ENCODE data around the gene ADAMTS17. TPM values are rescaled to one million over a fixed set of nuclear protein-coding genes. Genes with fewer than 3 reads are reported as not detected.
"Not testable (repeated sequence)": the region's sequence is repeated elsewhere in the genome, so short reads cannot be mapped to it uniquely, and the experiment has no call there.

The ADAMTS17 gene
- total RNA-seq, 1 experiment from 2014 or later = 1.8 TPM

DNA sequence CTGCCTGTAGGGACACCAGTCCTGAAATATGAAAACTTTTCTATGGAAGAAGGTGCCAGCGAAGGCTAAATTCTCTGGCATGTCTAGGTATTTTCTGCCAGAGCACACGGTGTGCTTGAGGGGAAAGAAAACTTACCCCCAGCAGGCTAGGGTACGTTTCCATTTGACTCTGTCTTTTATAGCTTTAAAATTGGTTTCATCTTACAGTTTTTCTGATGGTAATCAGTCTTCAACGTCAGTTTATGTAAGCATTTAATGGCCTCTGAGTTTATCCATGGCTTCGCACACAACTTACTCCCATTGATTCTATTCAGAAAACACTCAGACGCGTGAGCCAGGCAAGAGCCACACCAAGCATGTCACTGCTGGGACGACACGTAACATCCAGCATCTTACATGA, 249.7 kb downstream of the ADAMTS17 start (continued):
- TF ChIP-seq, protein P1, sequence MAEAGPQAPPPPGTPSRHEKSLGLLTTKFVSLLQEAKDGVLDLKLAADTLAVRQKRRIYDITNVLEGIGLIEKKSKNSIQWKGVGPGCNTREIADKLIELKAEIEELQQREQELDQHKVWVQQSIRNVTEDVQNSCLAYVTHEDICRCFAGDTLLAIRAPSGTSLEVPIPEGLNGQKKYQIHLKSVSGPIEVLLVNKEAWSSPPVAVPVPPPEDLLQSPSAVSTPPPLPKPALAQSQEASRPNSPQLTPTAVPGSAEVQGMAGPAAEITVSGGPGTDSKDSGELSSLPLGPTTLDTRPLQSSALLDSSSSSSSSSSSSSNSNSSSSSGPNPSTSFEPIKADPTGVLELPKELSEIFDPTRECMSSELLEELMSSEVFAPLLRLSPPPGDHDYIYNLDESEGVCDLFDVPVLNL (CRISPR knock-in tag; IDR thresholded peaks at IDR 0.05; ENCODE audit: borderline replicate concordance, low read depth) = no peak
- TF ChIP-seq KAT7 (CRISPR knock-in tag; IDR thresholded peaks at IDR 0.05; ENCODE audit: borderline replicate concordance) (no peak), TP53 (CRISPR knock-in tag; IDR thresholded peaks at IDR 0.05) (no peak), ELF4 (CRISPR knock-in tag; IDR thresholded peaks at IDR 0.05; ENCODE audit: low read depth) (no peak), OVOL2 (CRISPR knock-in tag; IDR thresholded peaks at IDR 0.05; ENCODE audit: borderline replicate concordance) (no peak), ZNF232 (CRISPR knock-in tag; IDR thresholded peaks at IDR 0.05) (no peak), CREB1 (CRISPR knock-in tag; IDR thresholded peaks at IDR 0.05) (no peak)
- TF ChIP-seq, protein P2, sequence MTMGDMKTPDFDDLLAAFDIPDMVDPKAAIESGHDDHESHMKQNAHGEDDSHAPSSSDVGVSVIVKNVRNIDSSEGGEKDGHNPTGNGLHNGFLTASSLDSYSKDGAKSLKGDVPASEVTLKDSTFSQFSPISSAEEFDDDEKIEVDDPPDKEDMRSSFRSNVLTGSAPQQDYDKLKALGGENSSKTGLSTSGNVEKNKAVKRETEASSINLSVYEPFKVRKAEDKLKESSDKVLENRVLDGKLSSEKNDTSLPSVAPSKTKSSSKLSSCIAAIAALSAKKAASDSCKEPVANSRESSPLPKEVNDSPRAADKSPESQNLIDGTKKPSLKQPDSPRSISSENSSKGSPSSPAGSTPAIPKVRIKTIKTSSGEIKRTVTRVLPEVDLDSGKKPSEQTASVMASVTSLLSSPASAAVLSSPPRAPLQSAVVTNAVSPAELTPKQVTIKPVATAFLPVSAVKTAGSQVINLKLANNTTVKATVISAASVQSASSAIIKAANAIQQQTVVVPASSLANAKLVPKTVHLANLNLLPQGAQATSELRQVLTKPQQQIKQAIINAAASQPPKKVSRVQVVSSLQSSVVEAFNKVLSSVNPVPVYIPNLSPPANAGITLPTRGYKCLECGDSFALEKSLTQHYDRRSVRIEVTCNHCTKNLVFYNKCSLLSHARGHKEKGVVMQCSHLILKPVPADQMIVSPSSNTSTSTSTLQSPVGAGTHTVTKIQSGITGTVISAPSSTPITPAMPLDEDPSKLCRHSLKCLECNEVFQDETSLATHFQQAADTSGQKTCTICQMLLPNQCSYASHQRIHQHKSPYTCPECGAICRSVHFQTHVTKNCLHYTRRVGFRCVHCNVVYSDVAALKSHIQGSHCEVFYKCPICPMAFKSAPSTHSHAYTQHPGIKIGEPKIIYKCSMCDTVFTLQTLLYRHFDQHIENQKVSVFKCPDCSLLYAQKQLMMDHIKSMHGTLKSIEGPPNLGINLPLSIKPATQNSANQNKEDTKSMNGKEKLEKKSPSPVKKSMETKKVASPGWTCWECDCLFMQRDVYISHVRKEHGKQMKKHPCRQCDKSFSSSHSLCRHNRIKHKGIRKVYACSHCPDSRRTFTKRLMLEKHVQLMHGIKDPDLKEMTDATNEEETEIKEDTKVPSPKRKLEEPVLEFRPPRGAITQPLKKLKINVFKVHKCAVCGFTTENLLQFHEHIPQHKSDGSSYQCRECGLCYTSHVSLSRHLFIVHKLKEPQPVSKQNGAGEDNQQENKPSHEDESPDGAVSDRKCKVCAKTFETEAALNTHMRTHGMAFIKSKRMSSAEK (CRISPR knock-in tag; IDR thresholded peaks at IDR 0.05; ENCODE audit: borderline replicate concordance) = no peak
- TF ChIP-seq, protein P3, sequence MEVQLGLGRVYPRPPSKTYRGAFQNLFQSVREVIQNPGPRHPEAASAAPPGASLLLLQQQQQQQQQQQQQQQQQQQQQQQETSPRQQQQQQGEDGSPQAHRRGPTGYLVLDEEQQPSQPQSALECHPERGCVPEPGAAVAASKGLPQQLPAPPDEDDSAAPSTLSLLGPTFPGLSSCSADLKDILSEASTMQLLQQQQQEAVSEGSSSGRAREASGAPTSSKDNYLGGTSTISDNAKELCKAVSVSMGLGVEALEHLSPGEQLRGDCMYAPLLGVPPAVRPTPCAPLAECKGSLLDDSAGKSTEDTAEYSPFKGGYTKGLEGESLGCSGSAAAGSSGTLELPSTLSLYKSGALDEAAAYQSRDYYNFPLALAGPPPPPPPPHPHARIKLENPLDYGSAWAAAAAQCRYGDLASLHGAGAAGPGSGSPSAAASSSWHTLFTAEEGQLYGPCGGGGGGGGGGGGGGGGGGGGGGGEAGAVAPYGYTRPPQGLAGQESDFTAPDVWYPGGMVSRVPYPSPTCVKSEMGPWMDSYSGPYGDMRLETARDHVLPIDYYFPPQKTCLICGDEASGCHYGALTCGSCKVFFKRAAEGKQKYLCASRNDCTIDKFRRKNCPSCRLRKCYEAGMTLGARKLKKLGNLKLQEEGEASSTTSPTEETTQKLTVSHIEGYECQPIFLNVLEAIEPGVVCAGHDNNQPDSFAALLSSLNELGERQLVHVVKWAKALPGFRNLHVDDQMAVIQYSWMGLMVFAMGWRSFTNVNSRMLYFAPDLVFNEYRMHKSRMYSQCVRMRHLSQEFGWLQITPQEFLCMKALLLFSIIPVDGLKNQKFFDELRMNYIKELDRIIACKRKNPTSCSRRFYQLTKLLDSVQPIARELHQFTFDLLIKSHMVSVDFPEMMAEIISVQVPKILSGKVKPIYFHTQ (CRISPR knock-in tag; IDR thresholded peaks at IDR 0.05) = no peak

DNA sequence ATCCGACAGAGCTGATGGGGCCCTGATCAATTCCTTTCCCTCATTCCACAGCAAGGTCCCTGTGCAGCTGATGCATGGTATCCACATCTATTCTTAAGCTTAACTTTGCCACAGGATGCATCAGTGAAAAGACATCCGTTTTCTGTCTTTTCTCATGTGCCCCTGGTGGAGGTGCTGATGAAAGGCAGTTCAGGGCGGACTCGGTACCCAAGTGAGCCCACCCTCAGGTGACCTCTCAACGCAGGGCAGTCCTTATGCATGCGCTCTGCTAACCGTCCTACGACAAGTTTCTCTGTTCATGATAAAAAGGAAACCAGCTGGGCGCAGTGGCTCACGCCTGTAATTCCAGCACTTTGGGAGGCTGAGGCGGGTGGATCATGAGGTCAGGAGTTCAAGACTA, 251.4 kb downstream of the ADAMTS17 start:
- H3K9me3 Mint-ChIP-seq = 0 out of 2 replicates have a peak, but pooled peaks cover 5% of the 10 kb centered on the region
- no peak overlapping the region for H3K27ac Mint-ChIP-seq
- H3K4me1 Mint-ChIP-seq = peaks cover 9% of the 10 kb centered on the region
- ChIA-PET CTCF (interaction anchor here (0.7 to 1.4 kb wide), 4 partner anchors 15 to 259 kb away, joined by 3 to 6 read pairs (median 3); no protein-coding TSS in a partner anchor), POLR2A (no interaction called here)
- TF ChIP-seq ZNF423 (CRISPR knock-in tag; IDR thresholded peaks at IDR 0.05) = 0 out of 2 replicates have a peak, but pooled peaks have one; percentile 15
- TF ChIP-seq, protein P4, sequence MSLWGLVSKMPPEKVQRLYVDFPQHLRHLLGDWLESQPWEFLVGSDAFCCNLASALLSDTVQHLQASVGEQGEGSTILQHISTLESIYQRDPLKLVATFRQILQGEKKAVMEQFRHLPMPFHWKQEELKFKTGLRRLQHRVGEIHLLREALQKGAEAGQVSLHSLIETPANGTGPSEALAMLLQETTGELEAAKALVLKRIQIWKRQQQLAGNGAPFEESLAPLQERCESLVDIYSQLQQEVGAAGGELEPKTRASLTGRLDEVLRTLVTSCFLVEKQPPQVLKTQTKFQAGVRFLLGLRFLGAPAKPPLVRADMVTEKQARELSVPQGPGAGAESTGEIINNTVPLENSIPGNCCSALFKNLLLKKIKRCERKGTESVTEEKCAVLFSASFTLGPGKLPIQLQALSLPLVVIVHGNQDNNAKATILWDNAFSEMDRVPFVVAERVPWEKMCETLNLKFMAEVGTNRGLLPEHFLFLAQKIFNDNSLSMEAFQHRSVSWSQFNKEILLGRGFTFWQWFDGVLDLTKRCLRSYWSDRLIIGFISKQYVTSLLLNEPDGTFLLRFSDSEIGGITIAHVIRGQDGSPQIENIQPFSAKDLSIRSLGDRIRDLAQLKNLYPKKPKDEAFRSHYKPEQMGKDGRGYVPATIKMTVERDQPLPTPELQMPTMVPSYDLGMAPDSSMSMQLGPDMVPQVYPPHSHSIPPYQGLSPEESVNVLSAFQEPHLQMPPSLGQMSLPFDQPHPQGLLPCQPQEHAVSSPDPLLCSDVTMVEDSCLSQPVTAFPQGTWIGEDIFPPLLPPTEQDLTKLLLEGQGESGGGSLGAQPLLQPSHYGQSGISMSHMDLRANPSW (CRISPR knock-in tag; conservative IDR thresholded peaks at IDR 0.05; ENCODE audit: low read depth) = no peak
- no peak for TF ChIP-seq CBFB (CRISPR knock-in tag; IDR thresholded peaks at IDR 0.05; ENCODE audit: low read depth)
- no peak for TF ChIP-seq ZNF671 (CRISPR knock-in tag; IDR thresholded peaks at IDR 0.05)
- TF ChIP-seq, protein P5, sequence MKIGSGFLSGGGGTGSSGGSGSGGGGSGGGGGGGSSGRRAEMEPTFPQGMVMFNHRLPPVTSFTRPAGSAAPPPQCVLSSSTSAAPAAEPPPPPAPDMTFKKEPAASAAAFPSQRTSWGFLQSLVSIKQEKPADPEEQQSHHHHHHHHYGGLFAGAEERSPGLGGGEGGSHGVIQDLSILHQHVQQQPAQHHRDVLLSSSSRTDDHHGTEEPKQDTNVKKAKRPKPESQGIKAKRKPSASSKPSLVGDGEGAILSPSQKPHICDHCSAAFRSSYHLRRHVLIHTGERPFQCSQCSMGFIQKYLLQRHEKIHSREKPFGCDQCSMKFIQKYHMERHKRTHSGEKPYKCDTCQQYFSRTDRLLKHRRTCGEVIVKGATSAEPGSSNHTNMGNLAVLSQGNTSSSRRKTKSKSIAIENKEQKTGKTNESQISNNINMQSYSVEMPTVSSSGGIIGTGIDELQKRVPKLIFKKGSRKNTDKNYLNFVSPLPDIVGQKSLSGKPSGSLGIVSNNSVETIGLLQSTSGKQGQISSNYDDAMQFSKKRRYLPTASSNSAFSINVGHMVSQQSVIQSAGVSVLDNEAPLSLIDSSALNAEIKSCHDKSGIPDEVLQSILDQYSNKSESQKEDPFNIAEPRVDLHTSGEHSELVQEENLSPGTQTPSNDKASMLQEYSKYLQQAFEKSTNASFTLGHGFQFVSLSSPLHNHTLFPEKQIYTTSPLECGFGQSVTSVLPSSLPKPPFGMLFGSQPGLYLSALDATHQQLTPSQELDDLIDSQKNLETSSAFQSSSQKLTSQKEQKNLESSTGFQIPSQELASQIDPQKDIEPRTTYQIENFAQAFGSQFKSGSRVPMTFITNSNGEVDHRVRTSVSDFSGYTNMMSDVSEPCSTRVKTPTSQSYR (CRISPR knock-in tag; IDR thresholded peaks at IDR 0.05) = no peak
- TF ChIP-seq NR1H2 (CRISPR knock-in tag; IDR thresholded peaks at IDR 0.05) = no peak
- H3K36me3 Mint-ChIP-seq = no peaks in the 10 kb centered on the region
- DNase-seq (ENCODE audit: low spot score) (no peak), ATAC-seq (peak; percentile 87)
- H3K4me3 Mint-ChIP-seq = no peak overlapping the region
- H3K27me3 Mint-ChIP-seq (ENCODE audit: low read depth) = no peaks in the 10 kb centered on the region; the same call in 1 of the 2 replicates

DNA sequence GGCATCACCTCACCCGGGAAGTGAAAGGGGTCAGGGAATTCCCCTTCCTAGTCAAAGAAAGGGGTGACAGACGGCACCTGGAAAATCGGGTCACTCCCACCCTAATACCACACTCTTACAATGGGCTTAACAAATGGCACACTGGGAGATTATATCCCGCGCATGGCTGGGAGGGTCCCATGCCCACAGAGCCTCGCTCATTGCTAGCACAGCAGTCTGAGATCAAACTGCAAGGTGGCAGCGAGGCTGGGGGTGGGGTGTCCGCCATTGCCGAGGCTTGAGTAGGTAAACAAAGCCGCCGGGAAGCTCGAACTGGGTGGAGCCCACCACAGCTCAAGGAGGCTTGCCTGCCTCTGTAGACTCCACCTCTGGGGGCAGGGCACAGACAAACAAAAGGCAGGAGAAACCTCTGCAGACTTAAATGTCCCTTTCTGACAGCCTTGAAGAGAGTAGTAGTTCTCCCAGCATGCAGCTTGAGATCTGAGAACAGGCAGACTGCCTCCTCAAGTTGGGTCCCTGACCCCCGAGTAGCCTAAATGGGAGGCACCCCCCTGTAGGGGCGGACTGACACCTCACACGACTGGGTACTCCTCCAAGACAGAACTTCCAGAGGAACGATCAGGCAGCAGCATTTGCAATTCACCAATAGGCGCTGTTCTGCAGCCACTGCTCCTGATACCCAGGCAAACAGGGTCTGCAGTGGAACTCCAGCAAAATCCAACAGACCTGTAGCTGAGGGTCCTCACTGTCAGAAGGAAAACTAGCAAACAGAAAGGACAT, 257.5 kb downstream of the ADAMTS17 start:
- peaks cover 22% of the 10 kb centered on the region for H3K9me3 Mint-ChIP-seq
- H3K4me3 Mint-ChIP-seq; ATAC-seq; CTCF ChIA-PET; H3K27ac Mint-ChIP-seq; H3K27me3 Mint-ChIP-seq (ENCODE audit: low read depth); DNase-seq (ENCODE audit: low spot score); POLR2A ChIA-PET: not testable (repeated sequence)
- H3K4me1 Mint-ChIP-seq = peaks cover 11% of the 10 kb centered on the region
- H3K36me3 Mint-ChIP-seq = peaks cover 11% of the 10 kb centered on the region
